Skeletal muscle tissue (tissue), 4 donors: ENCODE data around the gene DRICH1. TPM values are rescaled to one million over a fixed set of nuclear protein-coding genes. Genes with fewer than 3 reads are reported as not detected.

Experiments
- H3K27ac ChIP-seq: one replicate; pipeline ENCODE4 v1.7.0; 2013; ENCODE audit warnings: mild to moderate bottlenecking, low read depth, low read length, inconsistent platforms
- H3K27me3 ChIP-seq, 3 donors: one replicate each; pipeline ENCODE4 v1.7.0; 2013; ENCODE audit warnings: low read length in 3 of 3; ENCODE audit not compliant: control insufficient read depth in 3 of 3, insufficient read depth in 3 of 3
- H3K36me3 ChIP-seq, 3 donors: one replicate each; pipeline ENCODE4 v1.7.0; 2013; ENCODE audit warnings: low read length in 3 of 3; ENCODE audit not compliant: control insufficient read depth in 3 of 3, insufficient read depth in 3 of 3
- H3K4me1 ChIP-seq, 3 donors: one replicate each; pipeline ENCODE4 v1.7.0; 2013; ENCODE audit warnings: low read length in 3 of 3, mild to moderate bottlenecking in 3 of 3; ENCODE audit not compliant: control insufficient read depth in 3 of 3, insufficient read depth in 3 of 3
- H3K4me3 ChIP-seq, 3 donors: one replicate each; pipeline ENCODE4 v1.7.0; 2013; ENCODE audit warnings: low read length in 3 of 3
- H3K9ac ChIP-seq, 3 donors: one replicate each; pipeline ENCODE4 v1.7.0; 2013; ENCODE audit warnings: low read length in 3 of 3, mild to moderate bottlenecking in 3 of 3, moderate library complexity in 2 of 3, low read depth in 1 of 3
- H3K9me3 ChIP-seq, 3 donors: one replicate each; pipeline ENCODE4 v1.7.0; 2013; ENCODE audit warnings: low read length in 3 of 3; ENCODE audit not compliant: control insufficient read depth in 3 of 3
- total RNA-seq: library from RNA; depleted of rRNA; stranded (reverse); fragments of >200 nt; gene quantifications from one replicate; pipeline ENCODE4 v1.2.3, GENCODE V29; 2014
- donor health status: Osteomylitis.

Gene DRICH1
- total RNA-seq, 1 donor from 2014 or later: 0.52 TPM

DNA sequence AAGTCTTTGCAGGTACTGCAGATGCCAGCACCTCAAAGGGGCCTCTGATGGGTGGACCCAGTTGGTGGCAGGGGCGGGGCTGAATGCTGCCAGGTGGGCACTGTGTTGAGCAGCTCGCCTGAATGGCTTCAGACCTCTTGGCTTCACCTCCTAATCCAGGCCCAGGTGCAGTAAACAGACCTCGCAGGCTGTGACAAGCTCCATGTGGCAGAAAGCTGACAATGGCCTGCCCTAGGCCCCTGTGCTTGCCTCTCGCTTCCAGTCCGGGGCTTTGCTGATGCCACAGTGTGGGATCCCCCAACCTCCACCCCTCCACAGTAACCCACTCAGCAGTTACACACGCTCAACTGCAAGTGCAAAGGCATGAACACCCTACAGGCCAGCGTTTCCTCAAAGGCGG, 61.4 kb downstream of the DRICH1 start:
- Histone ChIP-seq H3K4me1 (peaks cover 0 to 4% (median 3%) of the 10 kb centered on the region in 3 donors), H3K9me3 (no peaks in the 10 kb centered on the region), H3K36me3 (no peaks in the 10 kb centered on the region)

DNA sequence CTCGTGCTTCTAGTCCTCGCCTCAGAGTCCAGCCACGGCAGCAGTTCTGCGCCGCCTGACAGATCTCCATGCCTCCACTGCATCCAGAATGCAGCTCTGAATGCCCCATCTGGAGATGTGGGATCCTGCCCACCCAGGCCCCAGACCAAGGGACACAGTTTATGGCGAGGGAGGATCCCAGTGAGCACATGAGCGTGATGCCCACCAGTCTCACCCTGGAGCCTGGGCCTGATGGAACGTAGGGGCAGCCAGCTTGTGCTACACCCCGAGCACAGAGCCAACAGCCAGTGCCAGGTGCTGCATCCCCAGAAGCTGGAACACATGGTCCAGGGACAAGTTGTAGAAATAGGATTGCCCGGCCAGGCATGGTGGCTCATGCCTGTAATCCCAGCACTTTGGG, 62.4 kb downstream of the DRICH1 start:
- H3K27ac ChIP-seq: no peak overlapping the region
- H3K9me3 ChIP-seq: no peaks in the 10 kb centered on the region
- H3K4me1 ChIP-seq: peaks cover 0 to 9% (median 5%) of the 10 kb centered on the region in 3 donors
- no peaks in the 10 kb centered on the region for H3K36me3 ChIP-seq
- no peak overlapping the region for H3K9ac ChIP-seq
- H3K27me3 ChIP-seq: peaks cover 18 to 29% (median 24%) of the 10 kb centered on the region in 3 donors
- no peak overlapping the region for H3K4me3 ChIP-seq

More for the DNA sequence above, 61.4 kb downstream of the DRICH1 start:
- no peak overlapping the region for H3K9ac ChIP-seq
- H3K27ac ChIP-seq: no peak overlapping the region
- no peak overlapping the region for H3K4me3 ChIP-seq
- peaks cover 10 to 25% (median 20%) of the 10 kb centered on the region in 3 donors for H3K27me3 ChIP-seq

DNA sequence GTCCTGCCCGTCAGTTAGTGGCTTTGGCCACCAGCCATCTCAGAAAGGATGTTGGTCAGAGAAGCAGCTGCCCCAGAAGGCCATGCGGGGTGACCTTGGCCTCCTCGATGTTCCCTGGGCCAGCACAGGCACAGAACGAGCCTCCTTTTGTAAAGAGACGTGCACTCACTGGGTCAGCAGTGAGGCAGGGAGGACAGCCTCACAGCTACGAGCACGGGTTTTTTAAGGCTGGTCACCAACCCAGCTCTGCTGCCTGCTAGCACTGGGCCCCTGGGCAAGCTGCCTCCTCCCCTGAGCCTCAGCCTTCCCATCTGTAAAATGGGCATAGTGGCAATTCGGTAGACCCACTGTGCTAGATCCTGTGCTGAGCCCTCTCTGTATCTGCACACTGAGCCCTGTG, 62.8 kb downstream of the DRICH1 start:
- no peaks in the 10 kb centered on the region for H3K36me3 ChIP-seq
- H3K9me3 ChIP-seq: no peaks in the 10 kb centered on the region
- H3K27ac ChIP-seq: no peak overlapping the region
- H3K4me3 ChIP-seq: no peak overlapping the region
- no peak overlapping the region for H3K9ac ChIP-seq
- H3K4me1 ChIP-seq: peaks cover 0 to 9% (median 5%) of the 10 kb centered on the region in 3 donors
- peaks cover 22 to 29% (median 29%) of the 10 kb centered on the region in 3 donors for H3K27me3 ChIP-seq

DNA sequence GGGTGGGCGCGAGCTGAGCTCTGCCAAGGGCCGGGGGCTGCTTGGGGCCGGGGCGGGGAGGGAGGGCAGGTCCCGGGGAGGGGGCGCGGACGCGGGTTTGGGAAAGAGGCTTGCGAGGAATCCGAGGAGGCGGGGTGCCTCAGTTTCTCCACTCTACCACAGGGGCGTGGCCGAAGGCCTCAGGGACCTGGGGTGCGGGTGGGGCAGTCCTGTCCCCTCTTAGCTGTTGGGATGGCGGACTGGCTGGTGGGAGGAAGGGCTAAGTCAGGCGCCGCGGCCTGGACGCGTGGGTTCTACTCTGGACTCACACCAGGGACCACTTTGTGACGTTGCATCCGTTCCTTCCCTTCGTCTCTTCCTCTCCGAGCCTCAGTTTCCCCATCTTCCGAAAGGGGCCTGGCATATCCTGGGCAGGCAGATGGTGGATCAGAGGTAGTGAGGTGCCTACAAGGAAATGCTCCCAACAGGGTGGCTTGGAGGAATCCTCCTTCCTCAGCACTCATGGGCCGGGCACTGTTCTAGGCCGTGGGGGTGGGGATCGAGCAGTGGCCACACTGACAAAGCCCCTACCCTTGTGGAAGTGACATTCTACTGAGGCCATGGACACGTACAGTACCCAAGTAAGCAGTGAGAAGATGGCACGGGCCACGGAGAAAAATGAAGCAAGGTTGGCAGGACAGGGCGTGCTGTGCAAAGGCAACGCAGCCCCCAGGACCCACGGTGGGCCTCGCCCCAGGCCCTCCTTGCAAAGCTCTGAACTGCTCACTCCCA, 65.2 kb downstream of the DRICH1 start:
- Histone ChIP-seq H3K27me3 (peaks cover 34 to 45% (median 38%) of the 10 kb centered on the region in 3 donors), H3K9ac (no peak overlapping the region), H3K9me3 (no peaks in the 10 kb centered on the region), H3K27ac (no peak overlapping the region), H3K4me1 (peaks cover 0 to 9% (median 5%) of the 10 kb centered on the region in 3 donors), H3K36me3 (no peaks in the 10 kb centered on the region), H3K4me3 (no peak overlapping the region)

DNA sequence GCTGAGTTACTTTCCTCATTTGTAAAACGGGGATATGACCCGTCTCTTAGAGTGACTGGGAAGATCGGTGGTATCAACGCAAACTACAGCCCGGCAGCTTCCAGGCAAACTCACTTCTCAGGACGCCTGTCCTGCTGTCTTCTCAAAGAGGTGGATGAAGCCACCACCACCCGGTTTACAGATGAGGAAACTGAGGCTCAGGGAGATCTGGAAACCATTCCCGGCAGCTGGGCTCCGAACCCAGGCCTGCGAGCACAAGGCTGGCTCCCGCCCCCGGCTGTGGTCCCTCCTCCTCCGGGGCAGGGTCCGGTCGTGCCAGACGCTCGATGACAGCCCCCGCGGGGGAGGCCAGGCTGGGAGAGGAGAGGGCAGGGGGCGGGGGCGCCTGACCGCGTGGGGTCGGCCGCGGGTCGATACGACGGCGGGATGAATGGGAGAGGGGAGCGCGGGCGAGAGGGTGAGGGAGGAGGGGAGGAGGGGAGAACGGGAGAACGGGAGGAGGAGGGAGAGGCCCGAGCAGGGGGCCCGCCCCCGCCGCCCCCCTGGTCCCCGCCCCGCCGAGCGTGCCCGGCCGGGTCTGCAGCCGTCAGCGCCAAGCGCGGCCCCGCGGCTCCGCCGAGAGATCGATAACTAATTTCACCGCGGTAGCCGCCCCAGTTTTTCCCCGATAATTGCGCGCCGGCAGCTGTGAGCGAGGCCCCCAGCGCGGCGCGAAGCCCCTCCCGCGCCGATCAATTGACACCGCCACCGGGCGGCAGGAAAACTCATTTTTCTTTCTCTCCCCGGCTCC, 66.0 kb downstream of the DRICH1 start:
- H3K27me3 ChIP-seq: peaks cover 37 to 47% (median 39%) of the 10 kb centered on the region in 3 donors
- H3K27ac ChIP-seq: no peak overlapping the region
- H3K36me3 ChIP-seq: no peaks in the 10 kb centered on the region
- H3K9me3 ChIP-seq: no peaks in the 10 kb centered on the region
- H3K9ac ChIP-seq: no peak overlapping the region
- peaks cover 0 to 9% (median 5%) of the 10 kb centered on the region in 3 donors for H3K4me1 ChIP-seq
- peak overlapping the region in 2 of 3 donors; percentile 13 to 60 for H3K4me3 ChIP-seq

DNA sequence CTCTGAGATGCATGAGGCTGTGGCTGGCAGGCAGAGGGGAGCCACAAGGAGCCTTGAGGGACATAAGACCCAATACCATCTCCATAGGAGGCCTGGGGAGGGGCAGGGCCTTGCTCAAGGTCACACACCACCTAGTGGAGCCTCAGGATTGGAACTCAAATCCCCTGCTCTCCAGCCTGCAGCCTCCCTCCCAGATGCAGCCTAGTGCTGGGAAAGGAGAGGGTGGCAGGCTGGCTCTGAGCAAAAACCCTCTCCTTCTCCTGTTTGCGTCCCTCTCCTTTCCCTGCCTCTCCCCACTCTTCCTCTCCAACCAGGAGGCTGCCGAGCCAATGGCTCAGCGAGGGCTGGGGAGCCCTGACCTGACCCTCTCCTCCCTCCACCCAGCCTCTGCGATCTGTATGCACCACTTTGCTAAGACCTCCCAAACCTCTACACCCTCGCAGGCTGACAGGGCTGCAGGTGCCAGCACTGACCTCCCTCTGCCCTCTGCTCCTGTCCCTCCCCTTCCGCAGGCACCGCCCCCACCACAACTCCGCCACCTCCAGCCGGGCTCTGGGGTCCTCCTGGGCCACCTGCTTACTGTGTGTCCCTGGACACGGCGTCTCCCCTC, 66.7 kb downstream of the DRICH1 start:
- H3K4me1 ChIP-seq: peaks cover 0 to 9% (median 5%) of the 10 kb centered on the region in 3 donors
- no peak overlapping the region for H3K9ac ChIP-seq
- no peaks in the 10 kb centered on the region for H3K9me3 ChIP-seq
- H3K27ac ChIP-seq: no peak overlapping the region
- H3K36me3 ChIP-seq: no peaks in the 10 kb centered on the region
- no peak overlapping the region for H3K4me3 ChIP-seq
- peaks cover 37 to 47% (median 37%) of the 10 kb centered on the region in 3 donors for H3K27me3 ChIP-seq

DNA sequence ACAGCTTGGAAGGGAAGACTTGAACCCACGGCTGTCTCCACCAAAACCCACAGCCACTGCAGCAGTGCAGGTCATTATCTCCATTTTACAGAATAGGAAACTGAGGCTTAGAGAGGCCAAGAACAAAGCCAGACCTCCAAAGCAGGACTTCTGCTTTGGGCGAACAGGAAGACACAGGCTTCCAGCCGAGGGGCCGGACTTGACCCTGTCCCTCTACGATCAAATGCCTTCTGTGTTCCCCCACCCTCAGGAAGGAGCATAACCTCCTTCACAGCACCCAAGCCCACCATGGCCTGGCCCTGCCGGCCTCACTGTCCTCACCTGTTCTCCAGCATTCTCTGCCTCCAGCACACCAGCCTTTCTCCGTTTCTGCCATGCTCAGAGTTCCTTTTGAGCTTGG, 67.8 kb downstream of the DRICH1 start:
- peaks cover 37 to 44% (median 37%) of the 10 kb centered on the region in 3 donors for H3K27me3 ChIP-seq

DNA sequence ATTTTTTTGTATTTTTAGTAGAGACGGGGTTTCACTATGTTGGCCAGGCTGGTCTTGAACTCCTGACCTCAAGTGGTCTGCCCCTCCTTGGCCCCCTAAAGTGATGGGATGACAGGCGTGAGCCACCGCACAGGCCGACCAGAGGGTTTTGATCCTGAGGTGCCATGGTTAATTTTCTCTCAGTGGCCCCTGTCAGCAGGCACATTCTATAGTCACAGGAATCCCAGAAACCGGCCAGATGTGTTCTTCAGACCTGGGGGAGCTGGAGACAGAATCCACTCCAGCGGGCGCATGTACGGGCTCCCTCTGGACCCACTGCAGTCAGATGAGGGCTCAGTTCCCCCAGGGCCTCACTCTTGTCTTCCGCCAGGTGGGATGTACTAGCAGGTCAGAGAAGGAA, 69.0 kb downstream of the DRICH1 start:
- peaks cover 0 to 9% (median 5%) of the 10 kb centered on the region in 3 donors for H3K4me1 ChIP-seq
- no peak overlapping the region for H3K4me3 ChIP-seq
- H3K36me3 ChIP-seq: no peaks in the 10 kb centered on the region
- no peak overlapping the region for H3K9ac ChIP-seq
- no peaks in the 10 kb centered on the region for H3K9me3 ChIP-seq
- H3K27me3 ChIP-seq: peaks cover 37 to 43% (median 37%) of the 10 kb centered on the region in 3 donors
- no peak overlapping the region for H3K27ac ChIP-seq

More for the DNA sequence above, 67.8 kb downstream of the DRICH1 start:
- no peak overlapping the region for H3K4me3 ChIP-seq
- no peaks in the 10 kb centered on the region for H3K36me3 ChIP-seq
- H3K4me1 ChIP-seq: peaks cover 0 to 9% (median 5%) of the 10 kb centered on the region in 3 donors
- H3K27ac ChIP-seq: no peak overlapping the region
- no peak overlapping the region for H3K9ac ChIP-seq
- no peaks in the 10 kb centered on the region for H3K9me3 ChIP-seq

DNA sequence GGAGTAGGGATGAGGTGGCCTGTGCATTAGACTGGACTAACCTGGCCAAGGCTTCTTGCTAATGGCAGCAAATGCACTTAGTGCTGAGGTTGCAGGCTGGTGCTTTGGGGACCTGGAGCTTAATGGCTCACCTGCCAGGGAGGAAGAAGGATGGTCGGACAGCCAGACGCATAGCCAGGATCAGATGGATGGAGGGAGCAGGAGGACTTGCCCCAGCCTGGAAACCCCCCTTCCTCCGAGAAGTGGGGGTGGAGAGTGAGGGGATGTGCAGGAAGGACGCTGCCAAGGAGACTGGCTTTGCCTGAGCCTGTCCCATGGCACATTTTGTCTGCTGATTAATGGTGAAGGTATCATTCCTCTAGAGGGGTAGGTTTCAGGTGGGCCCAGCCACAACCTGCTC, 69.9 kb downstream of the DRICH1 start:
- no peaks in the 10 kb centered on the region for H3K9me3 ChIP-seq
- H3K36me3 ChIP-seq: no peaks in the 10 kb centered on the region
- H3K27ac ChIP-seq: no peak overlapping the region
- H3K4me3 ChIP-seq: no peak overlapping the region
- H3K9ac ChIP-seq: no peak overlapping the region
- peaks cover 0 to 9% (median 5%) of the 10 kb centered on the region in 3 donors for H3K4me1 ChIP-seq
- H3K27me3 ChIP-seq: peaks cover 33 to 45% (median 34%) of the 10 kb centered on the region in 3 donors
